Activated CD4-positive, CD25-positive, alpha-beta regulatory T cell treated with anti-CD3 and anti-CD28 coated beads, Interleukin-2, amount 50 U/mL, for 16 hours (primary cell): ENCODE results near the gene AHRR.
"Not testable (repeated sequence)": the region's sequence is repeated elsewhere in the genome, so short reads cannot be mapped to it uniquely, and the experiment has no call there.

Source experiments
- DNase-seq: peaks from one replicate; pipeline ENCODE4 v3.0.0-alpha.2; 2020; ENCODE audit warnings: low read depth, low spot score

Gene AHRR

DNA sequence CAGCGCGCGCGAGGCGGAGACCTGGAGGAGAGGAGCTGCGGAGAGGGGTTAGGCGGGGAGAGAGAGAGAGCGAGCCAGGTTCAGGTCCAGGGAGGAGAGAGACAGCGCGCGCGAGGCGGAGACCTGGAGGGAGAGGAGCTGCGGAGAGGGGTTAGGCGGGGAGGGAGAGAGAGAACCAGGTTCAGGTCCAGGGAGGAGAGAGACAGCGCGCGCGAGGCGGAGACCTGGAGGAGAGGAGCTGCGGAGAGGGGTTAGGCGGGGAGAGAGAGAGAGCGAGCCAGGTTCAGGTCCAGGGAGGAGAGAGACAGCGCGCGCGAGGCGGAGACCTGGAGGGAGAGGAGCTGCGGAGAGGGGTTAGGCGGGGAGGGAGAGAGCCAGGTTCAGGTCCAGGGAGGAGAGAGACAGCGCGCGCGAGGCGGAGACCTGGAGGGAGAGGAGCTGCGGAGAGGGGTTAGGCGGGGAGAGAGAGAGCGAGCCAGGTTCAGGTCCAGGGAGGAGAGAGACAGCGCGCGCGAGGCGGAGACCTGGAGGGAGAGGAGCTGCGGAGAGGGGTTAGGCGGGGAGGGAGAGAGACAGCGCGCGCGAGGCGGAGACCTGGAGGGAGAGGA lies 152.8 kb downstream of the AHRR start:
- not testable (repeated sequence) for DNase-seq

- no peak for DNase-seq
These were observed 153.5 kb downstream of the AHRR start for GRCh38 chr5:474840-475661.

DNA sequence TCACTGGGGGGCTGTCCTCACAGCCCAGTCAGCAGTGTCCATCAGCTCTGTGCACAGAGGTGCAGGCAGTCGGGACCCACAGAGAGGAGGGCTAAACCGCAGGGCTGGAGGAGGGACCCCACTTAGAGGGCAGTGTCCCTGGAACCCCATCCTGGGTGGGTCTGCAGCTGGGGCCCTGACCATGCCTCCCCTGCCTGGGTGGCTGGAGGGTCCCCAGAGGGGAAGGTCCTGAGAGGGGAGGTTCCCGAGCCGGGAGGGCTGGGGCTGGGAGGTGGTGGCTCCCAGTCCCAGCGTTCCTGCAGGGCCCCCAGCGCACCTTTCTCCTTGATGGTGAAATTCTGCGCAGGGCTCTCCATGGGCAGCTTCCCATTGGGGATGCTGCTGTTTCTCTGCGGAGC lies 154.2 kb downstream of the AHRR start:
- no peak for DNase-seq

DNA sequence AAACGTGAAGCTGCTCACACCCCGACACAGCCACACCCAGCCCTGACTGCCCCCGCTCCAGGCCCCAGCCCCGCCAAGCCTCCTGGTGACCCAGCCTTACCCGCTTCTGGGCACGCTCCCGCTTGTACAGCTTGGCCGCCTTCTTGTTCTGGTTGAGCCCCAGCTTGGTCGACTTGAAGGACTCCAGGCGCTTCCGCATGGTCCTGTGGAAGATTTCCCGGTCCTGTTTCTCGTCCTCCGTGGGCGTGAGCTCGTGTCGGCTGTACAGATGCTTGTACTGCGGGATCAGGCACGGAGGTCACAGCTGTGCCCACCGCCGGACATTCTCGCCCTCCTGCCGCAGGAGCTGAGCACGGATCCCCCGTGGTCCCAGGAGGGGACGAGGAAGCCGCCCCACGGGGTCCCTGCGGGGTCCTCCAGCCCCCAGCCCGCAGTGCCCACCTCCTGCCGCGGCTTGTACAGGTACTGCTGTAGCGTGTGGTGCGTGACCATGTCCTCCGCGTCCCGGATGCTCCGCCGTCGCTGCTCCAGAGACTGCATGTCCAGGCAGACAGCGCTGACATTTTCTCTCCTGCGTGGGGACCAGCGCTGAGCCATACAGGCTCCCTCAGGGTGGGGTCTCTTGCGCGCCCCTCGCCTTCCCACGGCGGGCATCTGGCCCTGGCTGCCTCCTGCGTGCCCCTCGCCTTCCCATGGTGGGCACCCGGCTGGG lies 154.7 kb downstream of the AHRR start:
- no peak for DNase-seq

GRCh38 chr5:476814-477175 lies 155.3 kb downstream of the AHRR start:
- no peak for DNase-seq

DNA sequence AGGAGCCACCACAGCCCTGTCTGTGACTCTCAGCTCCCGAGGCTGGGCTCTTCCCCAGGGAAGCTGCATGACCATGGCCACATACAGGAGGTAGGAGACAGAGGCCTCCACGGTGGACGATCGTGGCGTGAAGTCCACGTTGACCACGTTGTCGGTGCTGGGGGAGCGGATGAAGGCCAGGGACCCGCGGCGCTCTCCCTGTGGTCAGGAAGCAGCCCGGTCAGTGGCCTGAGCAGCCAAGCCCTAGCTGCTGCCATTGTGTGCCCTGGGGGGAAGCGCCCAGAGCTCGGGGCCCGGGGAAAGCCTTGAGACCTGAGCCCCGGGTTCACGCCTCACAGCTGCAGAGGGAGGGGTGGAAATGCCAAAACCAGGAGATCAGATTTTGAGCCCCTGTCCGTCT lies 155.7 kb downstream of the AHRR start:
- DNase-seq, result no peak

DNA sequence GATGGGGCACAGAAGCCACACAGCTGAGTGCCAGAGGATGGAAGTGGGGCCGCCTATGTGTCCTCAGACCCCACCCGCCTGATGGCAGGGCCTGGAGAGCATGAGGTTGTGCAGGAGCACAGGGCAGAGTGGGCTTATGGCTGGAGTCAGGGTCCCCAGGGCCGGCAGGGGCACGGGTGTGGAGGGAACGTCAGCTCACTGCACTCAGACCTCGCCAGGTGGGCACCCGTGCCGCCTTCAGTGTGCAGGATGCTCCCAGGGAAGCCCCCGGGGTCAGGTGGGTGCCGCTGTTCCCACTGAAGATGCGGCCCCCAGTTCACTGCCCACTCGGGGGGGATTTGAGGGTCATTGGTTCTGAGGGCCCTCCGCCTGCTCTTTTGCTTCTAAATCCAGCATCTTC lies 156.4 kb downstream of the AHRR start:
- no peak for DNase-seq

DNA sequence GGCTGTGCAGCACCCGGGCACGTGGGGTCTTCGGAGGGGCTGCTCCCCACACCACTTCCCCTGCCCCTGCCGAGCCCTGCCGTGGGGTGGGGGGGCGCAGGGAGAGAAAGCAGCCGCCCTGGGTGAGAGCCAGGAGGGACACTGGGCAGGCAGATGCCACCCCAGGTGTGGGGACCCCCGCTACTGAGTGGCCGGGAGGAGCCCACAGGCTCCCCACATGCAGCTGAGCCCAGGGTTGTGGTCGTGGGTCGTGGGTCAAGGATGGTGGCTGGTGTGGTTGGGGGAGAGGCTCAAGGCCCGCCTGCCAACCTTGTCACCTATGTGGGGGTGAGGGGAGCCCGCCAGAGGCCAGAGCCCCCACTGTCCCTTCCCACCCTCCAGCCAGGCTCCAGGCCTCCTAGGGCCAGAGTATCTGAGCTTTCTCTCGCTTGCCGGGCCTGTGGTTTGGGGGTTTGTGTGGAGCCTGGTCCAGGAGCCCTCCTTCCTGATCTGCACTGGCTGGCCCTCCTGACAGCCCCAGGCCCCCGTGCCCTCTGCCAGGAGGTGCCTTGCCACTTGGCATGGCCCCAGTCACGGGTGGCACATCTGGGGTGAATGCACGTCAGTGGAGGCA lies 157.0 kb downstream of the AHRR start:
- no peak for DNase-seq

DNA sequence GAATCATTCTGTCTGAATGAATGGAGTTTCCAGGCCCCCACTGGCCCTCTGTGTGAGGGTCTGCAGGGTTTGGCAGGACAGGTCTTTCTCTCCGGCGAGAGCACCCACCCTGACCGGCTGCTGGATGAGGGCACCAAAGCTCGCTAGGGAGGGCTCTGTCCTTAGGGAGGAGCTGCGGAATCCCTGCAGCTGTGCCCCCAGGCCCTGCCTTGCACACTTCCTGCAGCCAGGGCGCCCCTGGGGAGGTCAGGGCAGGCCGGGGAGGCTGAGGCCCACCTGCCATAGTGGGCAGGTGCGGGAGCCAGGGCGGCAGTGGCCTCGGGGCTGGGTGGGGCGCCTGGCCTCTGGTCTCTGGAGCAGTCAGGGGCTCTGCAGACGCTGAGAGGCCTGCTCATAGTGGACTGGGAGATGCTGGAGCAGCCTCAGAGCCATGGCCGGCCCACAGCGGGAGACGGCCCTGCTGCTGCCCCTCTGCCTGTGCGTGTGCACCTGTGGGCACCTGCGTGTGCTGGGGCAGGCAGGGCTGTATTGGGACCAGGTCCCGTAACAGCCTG lies 157.5 kb downstream of the AHRR start:
- DNase-seq, result no peak

DNA sequence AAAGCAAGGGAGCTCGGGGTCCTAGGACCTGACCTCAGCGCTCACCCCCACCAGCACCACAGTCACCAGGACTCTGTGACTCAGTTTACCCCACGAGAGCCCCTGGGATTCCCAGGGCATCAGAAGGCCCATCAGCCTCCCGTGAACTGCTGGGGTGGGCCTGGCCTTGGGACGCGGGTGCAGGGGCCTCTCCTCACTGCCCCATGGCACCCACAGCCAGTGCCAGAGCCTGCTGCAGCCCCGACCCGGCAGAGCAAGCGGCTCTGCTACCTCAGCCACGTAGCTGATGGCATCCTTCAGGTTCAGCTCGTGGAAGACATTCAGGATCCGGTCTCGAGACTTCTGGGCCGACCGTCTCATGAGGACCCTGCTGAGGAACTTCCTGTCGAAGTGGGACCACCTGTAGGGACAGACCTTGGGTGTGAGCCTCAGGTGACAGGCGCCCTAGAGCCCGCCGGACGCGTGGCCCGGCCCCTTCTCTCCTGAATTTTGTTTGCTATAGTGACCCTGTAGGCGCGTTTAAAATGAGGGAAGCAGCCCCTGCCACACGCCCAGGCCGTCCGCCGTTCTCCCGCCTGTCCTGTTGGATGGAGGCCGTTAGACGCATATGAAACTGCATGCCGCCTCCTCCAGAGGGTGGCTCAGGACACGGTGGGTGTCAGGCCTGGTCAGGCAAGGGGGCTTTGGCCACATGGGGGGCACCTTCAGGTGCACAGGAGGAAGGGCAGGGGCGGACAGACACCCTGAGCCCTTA lies 158.2 kb downstream of the AHRR start:
- DNase-seq, result no peak

GRCh38 chr5:481347-481746 lies 159.8 kb downstream of the AHRR start:
- no peak for DNase-seq

- DNase-seq, result no peak
These were observed 160.5 kb downstream of the AHRR start for GRCh38 chr5:482021-482420.

- no peak for DNase-seq
These were observed 161.0 kb downstream of the AHRR start for GRCh38 chr5:482506-482905.

DNA sequence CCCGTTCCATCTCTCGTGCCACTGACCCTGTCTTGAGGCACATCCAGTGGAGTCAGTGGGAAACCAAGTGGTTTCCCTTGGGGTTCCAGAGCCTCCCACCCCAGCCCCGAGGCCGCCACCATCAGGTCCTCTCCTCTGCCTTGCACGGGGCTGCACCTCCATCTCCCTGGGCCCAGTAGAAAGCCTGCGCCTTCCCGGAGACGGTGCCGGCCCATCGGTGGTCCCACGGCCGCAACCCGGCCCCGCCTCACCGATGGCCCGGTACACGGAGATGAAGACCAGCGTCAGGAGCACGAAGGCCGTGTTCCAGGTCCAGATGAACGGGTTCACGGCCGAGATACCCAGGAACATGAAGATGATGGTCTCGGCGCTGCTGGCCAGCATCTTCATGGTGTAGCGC lies 161.5 kb downstream of the AHRR start:
- no peak for DNase-seq

- DNase-seq, result no peak
These were observed 162.1 kb downstream of the AHRR start for GRCh38 chr5:483434-484140.

GRCh38 chr5:484556-484955 lies 163.0 kb downstream of the AHRR start:
- DNase-seq, result no peak

DNA sequence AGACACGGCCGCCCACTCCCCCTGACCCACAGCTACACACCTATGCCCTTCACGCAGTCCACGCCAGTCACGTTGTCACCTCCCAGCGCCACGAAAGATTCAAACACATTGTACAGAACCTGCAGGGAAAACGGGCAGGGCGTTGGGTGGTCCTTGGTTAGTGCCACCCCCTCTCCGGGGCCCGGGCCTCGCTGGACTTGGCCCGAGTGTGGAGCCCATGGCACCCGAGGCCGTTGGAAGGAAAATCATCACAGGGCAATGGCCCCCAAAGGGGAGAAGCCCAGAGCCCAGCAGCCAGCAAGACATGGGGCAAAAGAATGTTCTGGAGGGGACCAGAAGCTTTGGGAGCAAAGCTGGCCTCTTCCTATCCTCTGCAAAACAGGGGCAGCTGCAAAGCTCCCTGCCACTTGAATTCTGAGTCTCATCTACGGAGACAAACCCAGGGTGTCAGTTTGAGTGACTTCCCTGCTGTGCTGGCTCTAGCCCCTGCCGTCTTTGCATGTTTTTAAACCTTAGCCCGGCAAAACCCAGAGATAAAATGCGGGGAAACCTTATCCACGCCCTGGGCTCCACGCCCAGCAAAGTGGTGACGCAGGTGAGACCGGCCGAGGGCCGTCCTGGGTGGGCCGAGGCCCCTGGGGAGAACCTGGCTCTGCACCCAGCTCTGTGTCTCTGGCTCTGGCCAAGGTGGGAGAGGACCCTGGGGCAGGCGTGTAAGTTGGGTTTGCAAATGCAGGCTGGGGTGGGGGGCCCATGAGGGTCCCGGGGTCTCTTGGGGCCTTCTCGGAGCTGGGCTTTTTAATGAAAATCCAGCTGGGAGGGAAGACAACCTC lies 163.8 kb downstream of the AHRR start:
- no peak for DNase-seq

DNA sequence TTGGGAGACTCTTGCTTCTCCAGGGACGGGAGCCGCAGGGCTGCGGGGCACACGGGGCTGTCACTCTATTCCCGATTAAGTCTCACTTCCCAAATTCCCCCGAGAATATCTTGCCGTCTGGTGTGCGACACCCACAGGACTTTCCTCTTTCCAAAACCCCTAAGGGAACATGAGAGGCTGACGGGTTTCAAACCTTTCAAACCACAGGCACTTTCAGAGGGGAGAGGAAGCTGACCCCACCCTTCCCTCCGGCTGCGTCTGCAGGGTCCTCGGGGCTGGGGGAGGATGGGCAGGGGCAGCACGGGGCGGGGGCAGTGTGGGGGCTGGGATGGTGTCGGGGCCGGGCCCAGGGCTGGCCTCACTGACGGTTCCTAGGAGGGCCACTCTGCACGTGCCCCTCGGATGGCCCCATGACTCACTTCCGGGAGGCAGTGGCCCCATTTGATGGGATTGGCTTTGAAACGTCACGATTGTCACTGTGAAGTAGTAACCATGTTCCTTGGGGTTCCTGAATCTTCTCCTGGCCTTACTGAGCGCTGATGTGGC lies 164.5 kb downstream of the AHRR start:
- no peak for DNase-seq

DNA sequence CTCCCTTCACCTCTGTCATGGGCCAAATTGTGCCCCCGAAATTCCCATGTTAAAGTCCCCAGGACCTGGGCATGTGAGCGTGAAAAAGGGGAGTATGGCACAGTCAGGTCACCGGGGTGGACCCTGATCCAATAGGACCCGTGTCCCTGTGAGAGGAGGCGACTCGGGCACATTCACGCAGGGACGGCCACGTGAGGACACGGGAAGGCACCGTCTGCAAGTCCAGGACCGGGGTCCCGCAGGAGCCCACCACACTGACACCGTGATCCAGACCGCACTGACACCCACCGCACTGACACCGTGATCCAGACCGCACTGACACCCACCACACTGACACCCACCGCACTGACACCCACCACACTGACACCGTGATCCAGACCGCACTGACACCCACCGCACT lies 165.1 kb downstream of the AHRR start:
- not testable (repeated sequence) for DNase-seq
